Activated T-helper 1 cell treated with anti-CD3 and anti-CD28 coated beads, Interleukin-12 subunit alpha, Interleukin-12 subunit beta, Interleukin-2, Interleukin-4 antibody, amounts not matched to agents 30 ng/mL and 10 ng/mL and 1 ng/mL, durations not matched to agents 14 hours and 24 hours and 36 hours (primary cell): Measurements from ENCODE around the gene PLEKHN1. TPM values are rescaled to one million over a fixed set of nuclear protein-coding genes. Genes with fewer than 3 reads are reported as not detected.

Experiments
- DNase-seq: peaks from one replicate; pipeline ENCODE4 v3.0.0; 2021; ENCODE audit warnings: low spot score
- H3K27ac Mint-ChIP-seq: one replicate; pipeline ENCODE4 v1.8.0; 2021; ENCODE audit warnings: mild to moderate bottlenecking, mixed read lengths
- H3K27me3 Mint-ChIP-seq: one replicate; pipeline ENCODE4 v1.8.0; 2022; ENCODE audit warnings: mild to moderate bottlenecking, moderate library complexity, mixed read lengths; ENCODE audit not compliant: insufficient read depth
- H3K36me3 Mint-ChIP-seq: one replicate; pipeline ENCODE4 v1.8.0; 2021; ENCODE audit warnings: low read depth, mixed read lengths
- H3K4me1 Mint-ChIP-seq: one replicate; pipeline ENCODE4 v1.8.0; 2021; ENCODE audit warnings: low read depth, mixed read lengths
- H3K4me3 Mint-ChIP-seq: one replicate; pipeline ENCODE4 v1.8.0; 2021; ENCODE audit warnings: mild to moderate bottlenecking, moderate library complexity, mixed read lengths
- H3K9me3 Mint-ChIP-seq: one replicate; pipeline ENCODE4 v1.8.0; 2021; ENCODE audit warnings: mixed read lengths
- intact Hi-C: fragments of 100-400 bp; cut with micrococcal nuclease; formaldehyde crosslinking; loops from one replicate; pipeline ENCODE4 v1.15.1; 2024
- total RNA-seq: library from RNA; stranded (reverse); gene quantifications from 2 replicates; pipeline ENCODE4 v1.2.3, GENCODE V29; 2022

PLEKHN1 gene
- total RNA-seq, 1 donor from 2014 or later: 1.7 TPM

DNA sequence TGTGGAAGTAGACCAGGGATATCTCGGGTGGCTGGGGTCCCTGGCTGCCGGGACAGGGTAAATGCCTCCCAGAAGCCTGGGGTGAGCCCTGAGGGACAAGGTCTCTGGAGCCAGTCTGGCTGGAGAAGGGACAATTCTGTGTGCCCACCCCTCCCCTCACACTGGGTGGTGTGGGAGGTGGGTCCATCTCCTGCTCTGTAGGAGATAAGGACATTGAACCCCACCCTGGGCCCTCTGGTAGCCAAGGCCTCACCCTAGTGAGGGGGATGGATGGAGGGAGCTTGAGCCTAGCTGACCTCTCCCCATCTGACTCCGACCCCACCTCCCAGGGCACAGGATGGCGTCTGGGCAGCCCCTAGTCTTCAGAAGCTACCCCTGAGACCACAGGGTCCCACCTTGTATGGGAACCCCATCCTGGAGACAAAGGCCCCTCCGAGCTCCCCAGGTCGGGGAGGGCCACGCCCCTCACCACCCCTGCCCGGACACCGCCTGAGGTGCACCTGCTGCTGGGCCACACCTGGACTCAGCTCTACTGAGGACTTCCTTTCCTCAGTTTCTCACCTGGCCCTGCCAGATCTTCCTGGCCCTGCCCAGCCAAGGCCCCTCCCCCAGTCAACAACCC is 58.0 kb downstream of the PLEKHN1 start:
- Mint-ChIP-seq H3K4me1 (no peaks in the 10 kb centered on the region), H3K4me3 (no peak overlapping the region), H3K27ac (no peak overlapping the region), H3K27me3 (peaks cover 3% of the 10 kb centered on the region), H3K36me3 (no peaks in the 10 kb centered on the region), H3K9me3 (no peaks in the 10 kb centered on the region)
- no peak for DNase-seq
- intact Hi-C loops: no loop called here

DNA sequence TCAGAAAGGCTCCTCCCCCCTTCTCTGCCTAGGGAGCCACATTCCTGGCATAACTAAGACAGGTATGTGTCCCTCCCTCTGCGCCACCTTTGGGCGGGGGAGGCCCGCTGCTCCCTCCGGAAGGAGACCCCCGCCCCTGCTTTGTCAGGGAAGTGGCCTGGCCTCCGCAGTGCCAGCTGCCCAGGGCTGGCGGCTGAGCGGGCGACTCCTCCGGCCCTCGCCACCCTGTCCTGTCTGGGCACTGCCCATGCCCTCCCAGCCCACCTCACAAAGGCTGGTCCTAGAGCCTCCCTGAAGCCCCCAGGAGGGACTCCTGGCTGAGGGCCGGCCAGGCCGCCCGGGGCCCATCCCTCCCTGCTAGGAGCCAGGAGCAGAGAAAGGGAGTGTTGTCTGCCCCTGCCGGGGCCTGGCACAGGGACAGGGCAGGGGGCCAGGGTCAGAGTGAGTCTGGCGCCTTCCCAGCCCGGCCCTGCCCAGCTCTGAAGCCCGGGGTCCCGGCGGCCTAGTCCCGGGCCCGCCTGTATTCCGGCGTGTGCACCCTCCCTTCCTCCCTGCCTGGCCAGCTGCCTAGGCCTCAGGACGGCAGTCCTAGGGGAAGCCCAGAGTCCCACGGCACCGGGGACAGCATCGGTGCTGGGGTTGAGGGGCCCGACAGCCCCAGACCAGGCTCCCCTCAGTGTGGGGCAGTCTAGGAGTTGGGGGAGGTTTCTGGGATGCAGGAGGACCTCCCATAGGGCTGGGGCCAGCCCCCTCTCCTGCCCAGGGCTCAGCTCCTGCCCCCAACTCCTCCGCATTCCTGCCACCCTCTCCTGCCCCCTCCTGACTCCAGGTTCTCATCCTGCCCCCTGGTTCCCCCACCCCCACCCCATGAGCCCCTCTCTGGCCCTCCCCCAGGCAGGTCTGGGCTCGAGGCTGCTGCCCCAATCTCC is 58.8 kb downstream of the PLEKHN1 start:
- Mint-ChIP-seq H3K4me1 (no peaks in the 10 kb centered on the region), H3K27me3 (peaks cover 3% of the 10 kb centered on the region), H3K27ac (no peak overlapping the region), H3K9me3 (no peaks in the 10 kb centered on the region), H3K36me3 (no peaks in the 10 kb centered on the region), H3K4me3 (no peak overlapping the region)
- DNase-seq: no peak
- intact Hi-C loops: no loop called here

Other genes starting within 250 kb of the PLEKHN1 start
- not detected in 2 replicates for gene SAMD11, start 42.6 kb upstream of the PLEKHN1 start, total RNA-seq
- 180 TPM in 2 replicates for gene NOC2L, start 7.2 kb upstream of the PLEKHN1 start, total RNA-seq
- 47.3 and 49.7 TPM in 2 replicates for gene KLHL17, start 5.9 kb upstream of the PLEKHN1 start, total RNA-seq
- not detected in 2 replicates for gene PERM1, start 15.6 kb downstream of the PLEKHN1 start, total RNA-seq
- 1.8 and 2.9 TPM in 2 replicates for gene HES4, start 33.6 kb downstream of the PLEKHN1 start, total RNA-seq
- 52.9 and 53.7 TPM in 2 replicates for gene ISG15, start 47.0 kb downstream of the PLEKHN1 start, total RNA-seq
- gene AGRN, start 53.6 kb downstream of the PLEKHN1 start, total RNA-seq: 25.8 and 30.3 TPM in 2 replicates
- 0.10 TPM in 1 of 2 replicates, not detected in the other for gene RNF223, start 107.8 kb downstream of the PLEKHN1 start, total RNA-seq
- gene C1orf159, start 149.6 kb downstream of the PLEKHN1 start, total RNA-seq: 30.0 and 30.3 TPM in 2 replicates
- gene TTLL10, start 207.4 kb downstream of the PLEKHN1 start, total RNA-seq: 0.10 and 0.15 TPM in 2 replicates
- 350 and 356 TPM in 2 replicates for gene TNFRSF18, start 240.1 kb downstream of the PLEKHN1 start, total RNA-seq
- 788 and 811 TPM in 2 replicates for gene TNFRSF4, start 247.7 kb downstream of the PLEKHN1 start, total RNA-seq